GM21619 (cell line): ENCODE results near the gene PRKCE.

Experiments
- ATAC-seq: cut with Tn5 transposase; IDR thresholded peaks from one replicate; pipeline ENCODE4 v1.9.1; 2021; ENCODE audit not compliant: unreplicated experiment

The PRKCE gene

DNA sequence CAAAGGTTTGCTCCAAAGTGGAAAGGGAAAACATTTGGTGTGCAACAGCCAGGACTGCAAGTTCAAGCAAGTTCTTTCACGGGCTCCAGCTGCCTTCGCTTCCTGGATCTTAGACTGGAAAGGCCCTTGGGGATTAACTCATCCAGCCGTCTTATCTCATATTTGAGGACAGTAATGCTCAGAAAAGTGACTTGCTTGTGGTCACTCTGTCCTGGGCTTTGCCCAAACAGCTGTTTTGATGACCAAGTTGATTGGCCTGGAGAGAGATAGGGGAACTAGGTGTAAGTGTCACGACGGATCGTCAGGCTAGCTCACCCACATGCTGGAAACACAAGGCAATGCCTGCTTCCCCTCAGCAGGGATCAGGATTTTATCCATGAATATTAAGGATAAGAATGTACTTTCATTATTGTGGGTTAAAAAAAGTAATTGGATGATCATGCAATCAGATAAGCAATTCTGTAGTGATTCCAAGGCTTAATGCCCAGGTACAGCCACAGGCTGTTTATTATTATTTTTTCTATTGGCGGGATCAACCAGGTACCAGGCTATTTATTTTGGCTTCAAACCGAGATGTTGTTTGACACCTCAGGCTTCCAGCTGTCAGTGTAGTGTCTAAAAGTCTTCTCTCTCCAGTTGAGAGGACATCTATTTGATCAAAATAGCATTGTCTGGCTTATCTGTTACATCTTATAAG is 483.2 kb downstream of the PRKCE start:
- ATAC-seq: no peak

DNA sequence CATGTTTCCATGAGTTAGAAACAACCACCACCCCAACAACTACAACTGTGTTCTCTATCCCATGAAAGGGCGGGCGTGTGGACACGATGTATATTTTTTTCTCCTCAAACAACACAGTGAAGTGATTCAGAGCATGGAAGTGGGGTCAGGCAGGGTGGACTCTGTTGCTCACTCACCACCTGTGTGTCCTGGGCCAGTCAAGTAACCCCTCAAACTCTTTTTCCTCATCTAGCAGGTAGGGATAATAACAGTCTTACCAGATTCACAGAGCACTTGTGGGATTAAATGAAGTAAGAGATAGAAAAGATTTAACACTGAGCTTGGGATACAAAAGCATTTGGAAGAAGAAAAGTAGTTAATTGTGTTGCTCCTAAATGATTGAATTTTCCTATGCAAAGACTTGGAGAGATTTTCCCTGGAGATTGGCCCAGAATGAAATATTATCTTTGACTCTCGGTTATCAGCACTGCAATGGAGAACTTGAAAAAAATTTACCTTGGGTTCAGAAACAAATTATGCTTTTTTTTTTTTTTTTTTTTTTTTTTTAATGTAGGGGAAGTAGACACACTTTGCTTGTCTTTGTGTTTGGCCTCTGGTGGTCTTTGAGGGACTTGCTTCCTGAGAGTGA is 483.9 kb downstream of the PRKCE start:
- no peak for ATAC-seq

DNA sequence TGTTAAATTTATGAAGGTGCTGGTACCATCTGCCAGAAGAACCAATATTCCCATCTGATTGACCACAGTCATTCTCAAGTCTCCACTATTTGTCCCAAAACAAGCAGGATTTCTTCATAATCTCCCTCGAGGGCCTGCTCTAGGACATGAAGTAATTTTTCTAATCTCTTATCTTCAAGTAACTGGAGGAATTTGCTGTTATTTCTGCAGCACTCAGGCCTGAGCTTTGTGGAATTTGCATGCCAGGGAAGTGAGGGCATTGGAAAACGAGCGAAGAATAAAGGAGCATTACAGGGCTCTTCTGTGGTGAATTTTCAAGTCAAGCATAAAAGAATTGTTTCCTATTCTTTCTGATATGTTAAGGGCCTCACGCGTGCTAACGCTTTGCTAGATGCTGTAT is 484.5 kb downstream of the PRKCE start:
- no peak for ATAC-seq

DNA sequence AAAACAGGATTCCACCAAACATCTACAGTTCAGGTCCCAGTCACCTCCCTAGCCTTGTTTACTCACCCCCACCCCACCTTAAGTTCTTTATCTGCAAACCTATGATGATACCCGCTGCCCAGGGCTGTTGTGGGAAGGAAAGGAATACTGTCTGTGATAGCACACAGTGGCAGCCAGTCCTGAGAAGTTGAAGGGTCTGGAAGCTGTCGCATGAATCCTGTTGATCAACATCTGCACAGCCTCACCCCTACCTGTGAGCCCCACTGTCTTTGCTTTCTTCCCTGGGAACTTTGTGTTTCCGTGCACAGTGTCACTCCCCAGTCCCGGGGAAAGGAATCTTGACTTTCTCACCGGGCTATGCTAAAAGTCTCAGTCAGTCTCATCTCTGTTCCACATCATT is 485.0 kb downstream of the PRKCE start:
- no peak for ATAC-seq

DNA sequence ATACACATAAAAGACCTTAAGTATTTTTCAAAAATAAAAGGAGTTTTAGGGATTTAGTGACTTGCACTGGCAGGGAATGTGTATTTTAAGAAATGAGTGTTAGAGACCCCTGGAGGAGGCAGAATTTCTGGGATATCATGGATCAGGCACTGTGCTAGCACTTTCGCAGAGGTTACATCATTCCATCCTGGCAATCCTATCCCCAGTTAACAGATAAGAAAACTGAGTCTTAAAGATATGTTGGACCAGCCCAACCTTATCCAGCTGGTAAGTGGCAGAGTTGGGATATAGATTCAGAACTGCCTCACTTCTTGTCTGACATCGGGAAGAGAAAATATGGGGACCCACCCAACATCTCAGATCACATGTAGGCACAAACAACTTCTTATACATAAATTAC is 485.5 kb downstream of the PRKCE start:
- no peak for ATAC-seq

DNA sequence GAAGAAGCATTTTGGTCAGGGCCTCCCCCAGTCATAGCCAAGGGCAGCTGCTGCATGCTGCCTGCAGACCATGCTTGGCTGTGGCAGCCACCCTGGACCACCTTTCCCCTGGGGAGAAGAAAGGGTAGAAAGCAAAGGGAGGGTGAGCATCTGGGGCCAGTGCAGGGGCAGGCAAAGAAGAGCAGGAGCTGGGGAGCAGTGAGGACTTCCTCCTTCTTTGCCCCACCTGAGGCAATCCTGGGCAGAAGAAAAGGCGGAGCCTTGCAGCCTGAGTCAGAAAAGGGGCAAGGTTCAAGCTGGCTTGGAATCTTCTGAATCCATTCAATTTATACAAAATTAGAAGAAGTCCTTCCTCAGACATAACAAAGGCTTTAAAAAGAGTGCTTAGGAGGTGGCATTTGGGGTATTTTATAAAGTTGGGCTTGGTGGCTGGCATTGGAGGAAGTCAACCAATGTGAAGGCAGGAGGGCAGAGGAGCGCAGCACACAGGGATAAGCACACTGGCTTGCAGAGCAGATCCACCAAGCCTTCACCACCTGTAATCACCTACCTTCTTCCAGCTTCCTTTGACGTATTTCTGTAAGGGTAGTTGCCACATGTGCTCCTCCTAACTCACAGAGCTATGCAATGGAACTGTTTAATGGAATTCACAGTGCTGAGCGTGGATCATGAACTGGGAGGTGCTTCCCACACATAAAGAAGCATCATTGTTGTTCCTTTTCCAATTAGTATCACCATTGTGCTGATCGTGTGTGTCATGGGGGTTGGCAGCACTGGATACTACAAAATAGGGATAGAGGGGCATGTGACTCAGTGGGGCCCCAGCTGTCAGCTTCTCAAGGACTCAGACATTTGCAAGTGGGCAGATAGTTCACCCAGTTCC is 491.3 kb downstream of the PRKCE start:
- ATAC-seq: no peak

DNA sequence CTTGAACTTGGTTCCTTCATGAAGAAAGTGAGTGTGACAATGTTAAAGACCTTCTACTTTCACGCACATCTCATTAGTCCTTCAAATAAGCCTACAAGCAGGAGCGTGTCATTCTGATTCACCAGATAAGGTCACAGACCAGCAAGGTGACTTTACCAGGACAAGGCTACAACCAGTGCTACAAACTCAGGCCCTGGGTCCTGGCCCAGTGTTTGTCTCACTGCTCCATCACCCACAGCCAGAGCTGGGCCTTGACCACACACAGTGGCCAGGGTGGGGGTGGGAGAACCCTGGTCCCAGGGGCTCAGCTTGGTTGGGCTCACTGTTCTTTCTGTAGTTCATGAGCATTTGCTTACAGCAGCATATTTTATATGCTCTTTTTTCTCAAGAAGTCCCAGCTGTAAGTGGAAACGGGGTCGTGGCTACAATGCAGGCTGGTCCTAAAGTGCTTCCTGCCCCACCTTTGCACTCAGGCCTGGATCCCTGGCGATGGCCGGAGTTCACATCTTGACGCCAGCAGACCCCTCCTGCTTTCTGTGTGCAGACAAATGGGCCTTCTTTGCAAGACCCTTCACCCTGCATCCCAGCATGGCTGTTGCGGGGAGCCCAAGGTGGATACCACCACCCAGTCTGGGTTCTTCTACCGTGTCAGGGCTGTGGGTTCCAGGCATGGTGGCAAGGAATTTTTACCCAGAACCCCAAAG is 492.1 kb downstream of the PRKCE start:
- no peak for ATAC-seq

DNA sequence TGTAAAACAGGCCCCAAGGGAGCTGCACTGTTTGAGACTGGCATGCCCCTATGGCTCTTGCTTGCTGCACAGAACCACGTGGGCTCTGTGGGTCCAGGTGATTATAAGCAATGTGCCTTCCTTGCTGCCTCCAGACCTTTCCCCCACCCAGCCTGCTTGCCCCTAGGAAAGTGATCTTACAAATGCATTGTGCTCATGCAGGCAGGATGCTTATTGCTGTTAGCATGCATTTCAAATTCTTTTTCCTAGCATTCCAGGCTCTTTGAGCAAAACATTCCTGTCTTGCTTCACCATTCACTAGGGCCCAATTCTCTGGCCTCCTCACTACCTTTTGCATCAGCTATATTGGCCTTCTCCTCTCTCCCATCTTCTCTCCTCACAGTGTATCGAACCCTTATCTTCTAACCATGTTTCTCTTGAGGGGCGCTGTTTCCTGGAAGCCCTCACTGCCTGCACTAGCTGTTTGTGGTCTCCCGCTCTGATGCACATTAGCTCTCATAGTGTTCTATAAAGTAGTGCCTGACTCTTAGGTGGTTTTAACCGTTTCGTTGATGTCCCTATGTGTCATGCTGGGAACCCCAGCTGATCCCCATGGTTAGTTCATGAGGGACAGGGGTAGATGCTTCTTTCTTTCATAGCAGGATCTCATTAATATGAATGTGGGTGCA is 492.8 kb downstream of the PRKCE start:
- no peak for ATAC-seq

DNA sequence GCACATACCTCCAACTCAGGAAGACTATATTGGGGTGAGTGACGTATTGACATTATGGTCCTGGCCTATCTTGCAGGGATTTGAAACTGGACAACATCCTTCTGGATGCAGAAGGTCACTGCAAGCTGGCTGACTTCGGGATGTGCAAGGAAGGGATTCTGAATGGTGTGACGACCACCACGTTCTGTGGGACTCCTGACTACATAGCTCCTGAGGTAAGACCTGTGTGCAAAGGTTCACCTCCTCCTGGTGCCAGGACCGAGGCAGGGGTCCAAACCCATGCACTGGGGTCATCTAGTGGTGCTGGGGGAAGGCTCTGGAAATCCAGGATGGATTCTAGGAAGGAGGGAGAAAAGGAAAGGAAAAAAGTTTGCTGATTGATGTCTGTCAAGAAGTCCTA is 493.5 kb downstream of the PRKCE start:
- ATAC-seq: no peak

DNA sequence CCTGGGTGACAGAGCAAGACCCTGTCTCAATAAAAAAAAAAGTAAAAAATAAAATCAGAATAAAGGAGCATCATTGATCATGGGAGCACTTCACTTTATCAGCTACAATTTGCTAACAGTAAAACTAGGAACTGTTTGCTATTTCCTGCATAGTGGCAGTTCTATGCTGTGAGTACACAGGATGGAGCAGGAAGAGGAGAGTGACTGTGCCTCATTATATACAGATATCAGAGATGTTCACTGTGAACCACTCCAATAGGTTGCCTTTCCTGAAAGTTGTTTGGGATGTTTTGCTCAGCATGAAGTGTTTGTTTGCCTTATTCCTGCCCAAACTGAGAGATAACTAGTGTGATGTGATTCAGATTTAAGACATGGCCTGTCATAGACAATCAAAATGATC is 494.4 kb downstream of the PRKCE start:
- no peak for ATAC-seq

DNA sequence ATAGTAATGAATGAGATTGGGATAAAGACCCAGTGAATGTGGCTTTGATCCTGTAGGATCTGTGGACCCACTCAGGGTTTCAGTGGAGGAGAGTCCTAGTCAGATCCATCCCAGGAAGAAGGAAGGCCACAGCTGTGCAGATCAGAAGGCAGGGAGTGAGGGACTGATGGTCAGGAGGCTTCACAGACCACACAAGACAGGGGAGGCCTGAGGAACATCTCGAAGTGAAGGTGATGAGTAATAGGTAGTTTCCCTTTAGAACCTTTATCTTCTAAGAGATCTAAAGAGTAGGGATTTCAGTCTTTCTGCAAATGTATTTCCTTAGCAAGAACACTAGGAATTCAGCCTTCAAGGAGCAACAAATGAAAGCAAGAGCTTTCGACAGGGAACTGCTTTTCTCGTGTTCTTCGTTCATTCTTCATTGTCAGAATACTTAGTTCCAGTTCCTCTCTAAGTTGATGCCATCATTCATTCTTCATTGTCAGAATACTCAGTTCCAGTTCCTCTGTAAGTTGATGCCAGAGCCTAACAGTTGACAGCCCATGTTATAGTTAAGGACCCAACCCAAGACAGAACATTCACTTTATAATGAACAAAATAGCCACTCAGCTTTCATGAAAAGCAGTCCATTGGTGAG is 495.5 kb downstream of the PRKCE start:
- ATAC-seq: no peak

DNA sequence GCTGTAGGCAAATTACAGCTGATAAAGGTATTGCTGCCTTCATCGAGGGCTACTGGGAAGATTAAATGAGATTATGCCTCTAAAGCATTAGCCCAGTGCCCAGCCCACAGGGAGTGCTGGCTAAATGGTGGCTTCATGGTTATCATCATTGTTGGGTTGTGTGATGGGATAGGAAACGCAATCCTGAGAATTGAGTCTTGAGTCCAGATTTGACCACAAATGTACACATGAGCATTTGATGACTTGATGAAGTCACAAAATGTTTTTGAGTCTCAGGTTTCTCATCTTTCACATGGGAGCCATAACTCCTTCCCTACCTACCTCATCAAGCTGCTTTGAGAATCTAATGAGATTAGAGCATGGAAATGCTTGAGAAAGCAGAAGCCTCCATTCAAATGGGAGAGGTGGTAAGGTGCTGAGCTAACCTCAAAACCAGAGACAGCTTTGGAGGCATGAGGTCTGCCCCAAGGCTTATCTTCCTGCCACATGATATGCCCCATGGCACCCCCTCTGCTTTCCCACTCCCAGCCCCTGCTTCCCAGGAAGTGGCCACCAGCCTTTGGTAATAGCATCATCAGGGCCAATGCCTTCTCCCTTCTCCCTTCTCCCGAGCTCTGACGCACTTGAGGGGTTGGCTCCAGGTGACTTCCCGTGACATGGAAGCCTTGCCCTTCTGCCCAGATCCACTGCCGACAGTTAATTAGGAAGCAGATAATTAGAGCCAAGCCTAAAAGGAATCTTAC is 496.3 kb downstream of the PRKCE start:
- ATAC-seq: no peak

DNA sequence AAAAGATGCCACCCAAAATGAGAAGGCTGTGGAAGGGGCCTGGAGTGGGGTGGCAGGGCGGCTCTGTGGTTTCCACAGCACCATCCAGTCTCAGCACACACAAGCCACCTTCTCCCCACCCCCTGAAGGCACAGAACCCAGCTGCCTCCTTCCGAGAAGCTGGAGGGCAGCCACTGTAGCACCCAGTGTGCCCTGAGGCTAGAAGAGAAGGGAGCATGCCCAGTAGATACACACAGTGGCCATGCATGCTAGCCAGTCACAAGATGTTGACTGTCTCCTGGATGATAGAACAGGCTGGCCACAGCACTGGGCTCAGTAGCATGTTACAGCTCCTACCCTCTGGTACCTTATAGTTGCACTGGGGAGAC is 496.9 kb downstream of the PRKCE start:
- ATAC-seq: no peak

DNA sequence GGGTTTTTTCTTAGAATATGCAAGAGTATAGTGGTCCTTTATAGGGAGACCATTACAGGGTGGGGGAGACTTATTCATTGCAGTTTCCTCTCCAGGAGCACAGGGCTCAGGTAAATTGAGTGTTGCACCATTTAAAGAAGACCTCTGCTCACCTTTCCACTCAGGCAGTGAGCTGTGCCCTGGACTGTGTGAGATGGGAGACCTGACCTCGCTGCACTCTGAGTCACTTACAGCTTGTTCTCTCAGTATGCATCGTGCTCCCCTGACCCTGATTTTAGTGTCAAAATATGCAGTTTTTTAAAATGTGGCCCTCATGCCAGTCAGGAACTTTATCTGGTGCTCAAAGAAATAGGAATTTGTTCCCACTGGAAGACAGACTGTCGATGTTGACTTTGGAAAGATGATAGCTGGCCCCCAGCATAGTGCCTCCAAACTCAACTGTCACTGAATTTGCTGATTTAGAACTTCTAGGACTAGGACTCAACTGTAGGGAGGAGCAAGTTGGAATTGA is 499.0 kb downstream of the PRKCE start:
- no peak for ATAC-seq

DNA sequence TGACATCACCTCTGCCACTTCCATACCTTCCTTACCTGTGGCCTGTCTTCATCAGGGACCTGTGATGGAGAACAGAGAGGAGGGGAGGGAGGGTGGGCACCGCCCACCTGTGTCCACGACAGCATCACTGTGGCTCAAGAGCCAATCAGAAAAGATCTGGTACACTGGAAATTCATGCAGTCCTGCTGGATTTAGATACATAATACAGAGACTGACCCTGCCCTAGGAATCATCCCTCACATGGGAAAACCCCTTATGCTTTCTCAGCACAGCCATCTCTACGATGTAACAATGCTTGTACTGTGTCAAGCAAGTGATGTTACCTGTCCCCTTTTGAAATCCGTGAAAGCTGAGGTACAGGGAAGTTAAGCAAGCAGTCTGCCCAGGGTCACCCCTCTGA is 500.1 kb downstream of the PRKCE start:
- no peak for ATAC-seq

DNA sequence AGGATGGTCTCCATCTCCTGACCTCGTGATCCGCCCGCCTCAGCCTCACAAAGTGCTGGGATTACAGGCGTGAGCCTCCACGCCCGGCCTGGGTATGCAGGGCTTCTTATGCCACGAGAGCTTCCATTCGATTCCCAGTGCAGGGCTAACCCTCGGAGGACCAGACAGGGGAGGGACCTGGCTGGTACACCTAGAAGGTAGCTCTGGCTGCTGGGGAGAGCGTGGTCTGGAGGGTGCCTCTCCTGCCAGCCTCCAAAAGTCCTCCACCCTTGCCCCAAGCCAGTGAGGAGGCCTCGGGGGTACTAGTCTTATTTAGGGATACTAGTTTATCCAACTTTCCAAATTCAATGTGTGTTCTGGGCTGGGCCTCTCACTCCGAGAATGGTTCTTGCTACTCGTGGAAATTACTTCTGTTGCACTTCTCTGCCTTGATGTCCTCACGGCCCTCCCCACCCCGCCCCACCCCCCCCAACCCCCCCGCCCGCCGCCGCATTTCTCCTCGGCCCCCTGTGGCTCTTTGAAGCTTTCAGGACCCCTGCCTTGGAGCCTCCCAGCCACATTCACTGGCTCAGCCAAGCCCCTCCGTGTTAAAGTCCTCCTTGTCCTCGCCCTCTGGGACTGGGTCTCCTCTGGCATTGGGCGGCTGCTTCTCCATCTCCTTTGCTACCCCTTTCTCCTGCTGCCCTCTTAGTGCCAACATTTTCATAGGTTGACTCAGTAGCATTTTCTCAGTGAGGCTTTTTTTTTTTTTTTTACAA is 502.7 kb downstream of the PRKCE start:
- no peak for ATAC-seq

DNA sequence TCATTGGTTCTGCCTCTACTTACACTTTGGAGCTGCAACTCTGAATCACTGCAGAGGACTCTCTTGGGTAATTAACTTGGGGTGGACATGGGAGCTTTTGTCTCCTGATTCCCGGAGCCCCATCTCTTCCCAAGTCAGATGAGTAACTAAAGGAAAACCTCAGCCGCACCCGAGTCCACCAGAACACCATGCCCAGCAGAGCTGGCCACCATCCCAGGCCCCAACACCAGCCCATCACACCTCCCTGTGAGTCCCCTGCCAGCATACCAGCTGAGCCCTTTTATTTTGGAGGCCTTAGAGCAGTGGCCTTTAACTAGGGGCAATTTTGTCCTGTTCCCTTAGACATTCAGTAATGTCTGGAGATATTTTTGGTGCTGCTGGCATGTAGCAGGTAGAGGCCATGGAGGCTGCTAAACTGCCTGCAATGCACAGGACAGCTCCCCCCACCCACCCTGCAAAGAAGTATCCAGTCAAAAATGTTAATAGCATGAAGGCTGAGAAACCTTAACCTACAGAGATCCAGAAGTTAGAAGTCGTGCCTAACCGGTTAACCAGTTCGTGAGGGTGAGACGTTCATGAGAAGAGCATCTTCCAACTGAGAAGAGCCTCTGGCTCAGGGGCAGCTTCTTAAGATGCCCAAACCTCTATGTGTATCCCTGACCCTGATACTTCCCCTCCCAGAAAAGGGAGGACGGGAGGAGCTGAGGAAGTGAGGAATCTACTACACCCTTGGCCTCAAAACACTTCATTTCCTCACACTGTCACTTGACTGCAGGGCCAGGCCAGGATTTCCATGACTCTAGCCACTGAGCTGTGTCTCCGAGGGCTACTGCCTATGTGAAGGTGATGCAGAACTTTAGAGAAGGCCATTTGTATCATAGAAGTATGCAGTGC is 505.8 kb downstream of the PRKCE start:
- ATAC-seq: no peak

DNA sequence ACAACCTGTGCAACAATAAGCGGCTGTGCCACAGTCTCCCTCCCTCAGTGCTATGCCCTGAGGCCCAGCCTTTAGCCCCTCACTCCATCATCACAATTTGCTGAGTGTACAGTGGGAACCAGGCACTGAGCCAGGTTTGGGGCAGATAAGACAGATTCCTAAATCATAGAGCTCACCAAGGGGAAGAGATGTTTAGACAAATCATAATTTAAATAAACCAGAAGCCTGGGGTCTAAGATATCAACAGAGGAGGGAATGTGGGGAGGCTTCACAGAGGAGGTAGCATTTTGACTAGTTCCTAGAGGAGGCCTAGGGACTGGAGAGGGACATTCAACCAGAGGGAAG is 506.5 kb downstream of the PRKCE start:
- no peak for ATAC-seq
